A673 (cell line): ENCODE results near the gene NR5A2. TPM values are rescaled to one million over a fixed set of nuclear protein-coding genes. Genes with fewer than 3 reads are reported as not detected.

ENCODE experiments used
- Bru-seq: library from RNA; stranded (reverse); fragments of 400-500 nt; gene quantifications from one replicate; lab custom pipeline; 2021; lab: Mats Ljungman, UMichigan
- BruChase-seq, 2 experiments: library from RNA; stranded (reverse); fragments of 400-500 nt; gene quantifications; one replicate each; lab custom pipeline; 2021; lab: Mats Ljungman, UMichigan
- BruUV-seq: library from RNA; stranded (reverse); fragments of 400-500 nt; replicated peaks from 2 replicates; lab custom pipeline; 2021; lab: Mats Ljungman, UMichigan
- CTCF ChIA-PET: fragments of 300-600 bp; sonication (Branson Sonifier 250); formaldehyde crosslinking; loops from one replicate; lab custom pipeline; 2022; ENCODE audit warnings: antibody characterized with exemption; lab: Charles Lee
- POLR2A ChIA-PET: fragments of 300-600 bp; sonication (Branson Sonifier 250); formaldehyde crosslinking; loops from one replicate; lab custom pipeline; 2022; ENCODE audit warnings: antibody characterized with exemption; ENCODE audit not compliant: low non-redundant PET; lab: Charles Lee
- DNase-seq: peaks from one replicate; pipeline ENCODE4 v3.0.0-alpha.2; 2015; ENCODE audit warnings: low spot score
- H3K27ac ChIP-seq: fragments of 200-600 bp; sonication (generic); 2 replicates; pipeline ENCODE4 v1.5.1; 2016; ENCODE audit warnings: mixed run types, low read depth, mild to moderate bottlenecking, mixed read lengths, antibody characterized with exemption, low read length; ENCODE audit not compliant: poor library complexity, severe bottlenecking
- H3K27me3 ChIP-seq: fragments of 200-600 bp; sonication (generic); replicated peaks from 2 replicates; pipeline ENCODE4 v1.6.1; 2017; ENCODE audit warnings: mixed run types, low read depth, mild to moderate bottlenecking, mixed read lengths, antibody characterized with exemption, low read length; ENCODE audit not compliant: insufficient read depth, poor library complexity
- H3K36me3 ChIP-seq: fragments of 200-600 bp; sonication (generic); 2 replicates; pipeline ENCODE4 v1.6.1; 2016; ENCODE audit warnings: mixed run types, mild to moderate bottlenecking, mixed read lengths, antibody characterized with exemption, low read length; ENCODE audit not compliant: insufficient read depth, poor library complexity, severe bottlenecking
- H3K4me1 ChIP-seq: fragments of 200-600 bp; sonication (generic); 2 replicates; pipeline ENCODE4 v1.6.1; 2017; ENCODE audit warnings: mixed run types, mild to moderate bottlenecking, mixed read lengths, antibody characterized with exemption, low read length; ENCODE audit not compliant: insufficient read depth, poor library complexity, severe bottlenecking
- H3K4me3 ChIP-seq: fragments of 200-600 bp; sonication (generic); 2 replicates; pipeline ENCODE4 v1.5.1; 2016; ENCODE audit warnings: low read depth, mixed run types, mild to moderate bottlenecking, mixed read lengths, low read length; ENCODE audit not compliant: poor library complexity, severe bottlenecking
- H3K9me3 ChIP-seq: fragments of 200-600 bp; sonication (generic); 2 replicates; pipeline ENCODE4 v1.6.1; 2016; ENCODE audit warnings: mixed run types, low read depth, mild to moderate bottlenecking, mixed read lengths, antibody characterized with exemption, low read length; ENCODE audit not compliant: poor library complexity, severe bottlenecking
- CTCF ChIP-seq: fragments of 300-800, 200-600 bp; sonication (generic); conservative IDR thresholded peaks from 2 replicates; pipeline ENCODE4 v1.5.1; 2017; ENCODE audit warnings: low read depth, mild to moderate bottlenecking, antibody characterized with exemption, low read length, moderate library complexity, mixed read lengths
- EZH2 ChIP-seq: fragments of 200-600 bp; sonication (generic); IDR thresholded peaks from 2 replicates; pipeline ENCODE4 v1.6.1; 2017; ENCODE audit warnings: borderline replicate concordance, low read depth, mild to moderate bottlenecking, mixed read lengths, antibody characterized with exemption, low read length; ENCODE audit not compliant: poor library complexity, severe bottlenecking
- intact Hi-C: fragments of 100-400 bp; cut with micrococcal nuclease; formaldehyde crosslinking; loops from one replicate; pipeline ENCODE4 v1.10.0; 2022; ENCODE audit not compliant: unreplicated experiment
- long read RNA-seq: library from polyadenylated mRNA; stranded (forward); transcript quantifications from one replicate; pipeline ENCODE4 v2.0.0, GENCODE V29; 2022
- total RNA-seq: library from RNA; stranded (reverse); gene quantifications from 2 replicates; pipeline ENCODE4 v1.2.3, GENCODE V29; 2021

The NR5A2 gene
- total RNA-seq (not detected in 2 replicates), Bru-seq, nascent RNA (percentile 3 among the genes with signal in this experiment), BruChase-seq, experiment 1, labeled RNA remaining after a 2-hour chase (percentile 2 among the genes with signal in this experiment), BruChase-seq, experiment 2, labeled RNA remaining after a 6-hour chase (percentile 3 among the genes with signal in this experiment)
- long read RNA-seq = 0 reads

DNA sequence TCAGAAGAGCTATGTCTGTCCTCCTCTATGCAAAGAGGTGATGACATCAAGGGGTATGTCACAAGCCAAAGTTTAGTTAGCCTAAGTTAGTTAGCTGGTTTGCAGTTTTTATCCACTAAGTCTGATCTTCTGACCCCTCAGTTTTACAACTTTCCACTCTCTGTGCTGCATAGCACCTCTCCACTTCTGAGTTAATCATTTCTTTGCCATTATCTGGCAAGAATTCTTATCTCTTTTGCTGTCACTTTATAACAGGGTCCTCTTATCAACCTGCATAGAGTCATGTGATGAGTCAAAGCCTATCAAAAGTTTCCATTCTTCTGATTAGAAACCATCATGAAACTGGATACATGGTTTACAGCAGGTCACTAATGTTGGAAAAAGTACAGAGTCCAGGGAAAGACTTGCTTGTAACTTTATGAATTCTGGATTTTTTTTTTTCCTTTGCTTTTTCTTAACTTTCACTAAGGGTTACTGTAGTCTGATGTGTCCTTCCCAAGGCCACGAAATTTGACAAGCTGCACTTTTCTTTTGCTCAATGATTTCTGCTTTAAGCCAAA is at the start of gene NR5A2:
Gene NR5A2 (plus strand): TSS at position 447 of the 560 bp plus-strand sequence. CDS start 138 bp downstream, outside the sequence.
- ChIA-PET CTCF (no interaction called here), POLR2A (no interaction called here)
- Histone ChIP-seq H3K4me1 (no peaks in the 10 kb centered on the region), H3K36me3 (no peaks in the 10 kb centered on the region), H3K27me3 (peaks cover 52% of the 10 kb centered on the region), H3K9me3 (no peaks in the 10 kb centered on the region), H3K27ac (no peak within 1 kb of the TSS), H3K4me3 (no peak within 1 kb of the TSS)
- intact Hi-C loops = no loop called here
- TF ChIP-seq EZH2 = no peak
- TF ChIP-seq CTCF = no peak
- no peak for DNase-seq
- no TSS peak for BruUV-seq

- H3K27ac ChIP-seq = no peak overlapping the region
- H3K27me3 ChIP-seq = no peaks in the 10 kb centered on the region
- POLR2A ChIA-PET = no interaction called here
- no peak for DNase-seq
- no TSS peak for BruUV-seq
- CTCF ChIA-PET = no interaction called here
- no peaks in the 10 kb centered on the region for H3K4me1 ChIP-seq
- no peak for TF ChIP-seq EZH2
- no peak for TF ChIP-seq CTCF
- intact Hi-C loops = no loop called here
- H3K9me3 ChIP-seq = no peaks in the 10 kb centered on the region
- H3K36me3 ChIP-seq = no peaks in the 10 kb centered on the region
- no peak overlapping the region for H3K4me3 ChIP-seq
Observed at GRCh38 chr1:199978408-199978940, 49.0 kb upstream of the NR5A2 start.

DNA sequence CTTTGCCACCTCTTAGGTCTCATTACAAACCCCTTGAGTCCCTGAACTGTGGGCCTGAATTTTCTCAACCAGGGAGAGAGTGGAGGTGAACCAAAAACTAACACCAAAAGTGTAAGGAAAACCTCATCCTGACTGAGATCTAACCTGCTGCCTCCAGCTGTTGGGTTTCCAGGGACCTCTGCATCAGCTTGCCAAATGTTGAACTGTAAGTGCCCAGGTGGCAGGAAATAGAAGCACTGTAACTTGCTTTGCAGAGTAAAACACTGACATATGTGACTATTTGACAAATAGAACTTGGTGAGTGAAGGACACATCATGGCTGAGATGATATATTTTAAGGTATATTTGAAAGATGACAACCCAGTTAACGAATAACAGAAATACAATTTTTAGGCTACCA is 48.4 kb upstream of the NR5A2 start:
- TF ChIP-seq CTCF (no peak), EZH2 (no peak)
- no peak overlapping the region for H3K4me3 ChIP-seq
- POLR2A ChIA-PET = no interaction called here
- H3K9me3 ChIP-seq = no peaks in the 10 kb centered on the region
- H3K4me1 ChIP-seq = no peaks in the 10 kb centered on the region
- H3K36me3 ChIP-seq = no peaks in the 10 kb centered on the region
- intact Hi-C loops = no loop called here
- DNase-seq = no peak
- no TSS peak for BruUV-seq
- no peaks in the 10 kb centered on the region for H3K27me3 ChIP-seq
- CTCF ChIA-PET = no interaction called here
- H3K27ac ChIP-seq = no peak overlapping the region
